Fibroblast of skin of abdomen (primary cell): ENCODE results near the gene YLPM1.

ENCODE experiments used
- DNase-seq: peaks from one replicate; pipeline ENCODE4 v3.0.0-alpha.2; 2013

YLPM1 gene

DNA sequence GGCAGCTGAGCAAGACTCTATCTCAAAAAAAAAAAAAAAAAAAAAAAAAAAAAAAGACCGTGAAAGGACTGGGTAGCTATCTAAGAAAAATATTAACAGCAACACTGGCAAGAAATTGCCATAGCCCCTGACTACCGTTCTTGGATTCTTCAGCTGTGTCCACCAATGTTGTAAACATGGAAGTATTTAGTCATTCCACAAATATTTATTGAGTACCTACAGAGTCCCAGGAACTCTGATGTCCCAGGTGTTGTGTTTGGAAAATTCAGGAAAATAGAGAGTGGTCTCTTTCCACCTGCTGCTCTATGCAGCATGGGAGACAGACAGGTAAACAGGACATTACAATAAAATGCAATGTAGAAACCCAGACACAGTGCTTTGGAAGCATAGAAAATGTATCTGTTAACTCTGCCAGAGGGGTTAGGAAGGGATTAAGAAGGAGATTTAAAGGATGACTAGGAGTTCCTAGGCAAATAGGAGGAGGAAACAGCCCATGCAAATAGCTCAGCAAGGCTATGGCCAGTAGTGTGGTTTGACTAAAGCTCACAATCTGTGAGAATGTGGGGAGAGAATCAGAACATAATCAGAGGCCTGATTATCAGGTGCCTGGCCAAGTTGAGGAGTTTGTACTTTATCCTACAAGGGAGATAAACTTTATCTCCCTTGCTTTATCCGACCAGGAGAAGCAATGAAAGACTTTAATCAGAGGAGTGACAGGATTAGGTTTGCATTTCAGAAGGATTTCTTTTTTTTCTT is 116.5 kb downstream of the YLPM1 start:
- no peak for DNase-seq

- DNase-seq: peak; percentile 86
Measured at GRCh38 chr14:74881431-74882102, 118.5 kb downstream of the YLPM1 start, which contains the start of gene DLST. Gene DLST, plus strand, starts transcription at chr14:74881916. Its CDS starts 38 bp downstream, at chr14:74881954.

GRCh38 chr14:74882103-74882920 is 119.2 kb downstream of the YLPM1 start:
- no peak for DNase-seq
